GM23338 (cell line): ENCODE measurements around the gene IGSF21. TPM values are rescaled to one million over a fixed set of nuclear protein-coding genes. Genes with fewer than 3 reads are reported as not detected.

Experiments used
- ATAC-seq: fragments of 200-7000 bp; cut with Tn5 transposase; 3 replicates; pipeline ENCODE4 v1.9.1; 2020
- DNase-seq: peaks from one replicate; pipeline ENCODE4 v3.0.0-alpha.2; 2015; ENCODE audit warnings: low spot score
- H2AFZ ChIP-seq: fragments of 200-600 bp; sonication (generic); 2 replicates; pipeline ENCODE4 v1.8.0; 2016; ENCODE audit warnings: antibody characterized with exemption, mild to moderate bottlenecking, moderate library complexity
- H3F3A ChIP-seq: fragments of 200-600 bp; sonication (generic); replicated peaks from 2 replicates; pipeline ENCODE4 v1.8.0; 2017; ENCODE audit warnings: antibody characterized with exemption, mixed run types, low read depth
- H3K27ac ChIP-seq: fragments of 200-600 bp; sonication (generic); 2 replicates; pipeline ENCODE4 v1.6.1; 2016; ENCODE audit warnings: low read depth
- H3K27me3 ChIP-seq: fragments of 200-600 bp; sonication (generic); 2 replicates; pipeline ENCODE4 v1.8.0; 2016; ENCODE audit warnings: mild to moderate bottlenecking, mixed run types, moderate library complexity; ENCODE audit not compliant: insufficient read depth
- H3K36me3 ChIP-seq: fragments of 200-600 bp; sonication (generic); 2 replicates; pipeline ENCODE4 v1.8.0; 2016; ENCODE audit warnings: mild to moderate bottlenecking; ENCODE audit not compliant: insufficient read depth
- H3K4me1 ChIP-seq: fragments of 200-600 bp; sonication (generic); 2 replicates; pipeline ENCODE4 v1.8.0; 2016; ENCODE audit warnings: mild to moderate bottlenecking, moderate library complexity; ENCODE audit not compliant: insufficient read depth
- H3K4me2 ChIP-seq: fragments of 200-600 bp; sonication (generic); 2 replicates; pipeline ENCODE4 v1.7.1; 2017; ENCODE audit warnings: mixed run types
- H3K4me3 ChIP-seq: fragments of 200-600 bp; sonication (generic); 2 replicates; pipeline ENCODE4 v1.6.1; 2016; ENCODE audit warnings: mixed run types
- H3K79me2 ChIP-seq: fragments of 200-600 bp; sonication (generic); replicated peaks from 2 replicates; pipeline ENCODE4 v1.8.0; 2017; ENCODE audit warnings: mild to moderate bottlenecking; ENCODE audit not compliant: insufficient read depth
- H3K9me2 ChIP-seq: fragments of 200-600 bp; sonication (generic); 2 replicates; pipeline ENCODE4 v1.8.0; 2017; ENCODE audit not compliant: insufficient read depth
- H4K20me1 ChIP-seq: fragments of 200-600 bp; sonication (generic); replicated peaks from 2 replicates; pipeline ENCODE4 v1.8.0; 2017; ENCODE audit warnings: mild to moderate bottlenecking; ENCODE audit not compliant: insufficient read depth
- H3K27ac Mint-ChIP-seq: 2 replicates; pipeline ENCODE4 v1.8.0; 2020; ENCODE audit warnings: inconsistent platforms, mild to moderate bottlenecking, moderate library complexity, mixed read lengths
- H3K27me3 Mint-ChIP-seq: 3 replicates; pipeline ENCODE4 v1.8.0; 2022; ENCODE audit warnings: low read depth, mild to moderate bottlenecking, moderate library complexity, mixed read lengths, inconsistent platforms; ENCODE audit not compliant: insufficient read depth, poor library complexity
- H3K36me3 Mint-ChIP-seq: 3 replicates; pipeline ENCODE4 v1.8.0; 2021; ENCODE audit warnings: low read depth, mild to moderate bottlenecking, inconsistent platforms, moderate library complexity, mixed read lengths
- H3K4me1 Mint-ChIP-seq: 3 replicates; pipeline ENCODE4 v1.8.0; 2020; ENCODE audit warnings: mild to moderate bottlenecking, inconsistent platforms, mixed read lengths
- H3K4me3 Mint-ChIP-seq: 3 replicates; pipeline ENCODE4 v1.8.0; 2021; ENCODE audit warnings: moderate library complexity, mild to moderate bottlenecking, inconsistent platforms, mixed read lengths
- H3K9me3 Mint-ChIP-seq: 3 replicates; pipeline ENCODE4 v1.8.0; 2020; ENCODE audit warnings: moderate library complexity, mild to moderate bottlenecking, inconsistent platforms, mixed read lengths
- CREB1 ChIP-seq: fragments of 250-450 bp; sonication (Bioruptor Pico); IDR thresholded peaks from 2 replicates; pipeline ENCODE4 v1.5.0; 2020; ENCODE audit warnings: low read depth, mild to moderate bottlenecking, moderate library complexity
- EZH2 ChIP-seq: fragments of 200-600 bp; sonication (generic); IDR thresholded peaks from one replicate; pipeline ENCODE4 v1.8.0; 2017; ENCODE audit warnings: antibody characterized with exemption, mild to moderate bottlenecking, low read depth; ENCODE audit not compliant: unreplicated experiment
- JUNB ChIP-seq: IDR thresholded peaks from one replicate; pipeline ENCODE4 v1.6.1; 2016; ENCODE audit warnings: antibody characterized with exemption; ENCODE audit not compliant: unreplicated experiment
- NANOG ChIP-seq: IDR thresholded peaks from 2 replicates; pipeline ENCODE4 v1.6.1; 2016; ENCODE audit warnings: antibody characterized with exemption, borderline replicate concordance
- POLR2AphosphoS5 ChIP-seq: IDR thresholded peaks from 2 replicates; pipeline ENCODE4 v1.6.1; 2016; ENCODE audit warnings: antibody characterized with exemption, low read depth
- STAT1 ChIP-seq: IDR thresholded peaks from one replicate; pipeline ENCODE4 v1.6.1; 2016; ENCODE audit warnings: antibody characterized with exemption; ENCODE audit not compliant: unreplicated experiment
- ZNF114 ChIP-seq: fragments of 250-450 bp; sonication (Bioruptor Pico); IDR thresholded peaks from 2 replicates; pipeline ENCODE4 v1.5.0; 2020; ENCODE audit warnings: mild to moderate bottlenecking, moderate library complexity
- ZNF331 ChIP-seq: fragments of 250-450 bp; sonication (Bioruptor Pico); IDR thresholded peaks from 2 replicates; pipeline ENCODE4 v1.5.0; 2020; ENCODE audit warnings: low read depth, mild to moderate bottlenecking, moderate library complexity
- polyA plus RNA-seq: library from polyadenylated mRNA; unstranded; fragments of >200 nt; fragmentation: Nextera tagmentation; extraction: Ambion mirVana; gene quantifications from 2 replicates; pipeline ENCODE4 v1.2.1, GENCODE V29; 2016
- total RNA-seq: library from RNA; depleted of rRNA; stranded (reverse); fragments of >200 nt; shearing (Covaris generic); gene quantifications from 2 replicates; pipeline ENCODE4 v1.2.3, GENCODE V29; 2014
- TF ChIP-seq, protein P1 (sequence below): IDR thresholded peaks from one replicate; pipeline ENCODE4 v1.6.1; 2018; ENCODE audit warnings: antibody characterized with exemption; ENCODE audit not compliant: unreplicated experiment
- TF ChIP-seq, protein P2 (sequence below), 2 experiments: fragments of 200-600 bp in 1 of 2; sonication (generic) in 1 of 2; conservative IDR thresholded peaks; 2 replicates each; pipeline versions ENCODE4 v1.5.1 to v1.6.1; 2016 to 2017; ENCODE audit warnings: antibody characterized with exemption in 2 of 2, low read depth in 2 of 2, mild to moderate bottlenecking in 2 of 2, moderate library complexity in 1 of 2
- TF ChIP-seq, protein P3 (sequence below): IDR thresholded peaks from 2 replicates; pipeline ENCODE4 v1.6.1; 2016; ENCODE audit warnings: antibody characterized with exemption
- TF ChIP-seq, protein P4 (sequence below): fragments of 250-450 bp; sonication (Bioruptor Pico); IDR thresholded peaks from 2 replicates; pipeline ENCODE4 v1.5.0; 2020; ENCODE audit warnings: mild to moderate bottlenecking, moderate library complexity

IGSF21 gene
- total and polyA plus RNA-seq, 2 experiments from 2014 or later, result 15.6 to 15.7 TPM

DNA sequence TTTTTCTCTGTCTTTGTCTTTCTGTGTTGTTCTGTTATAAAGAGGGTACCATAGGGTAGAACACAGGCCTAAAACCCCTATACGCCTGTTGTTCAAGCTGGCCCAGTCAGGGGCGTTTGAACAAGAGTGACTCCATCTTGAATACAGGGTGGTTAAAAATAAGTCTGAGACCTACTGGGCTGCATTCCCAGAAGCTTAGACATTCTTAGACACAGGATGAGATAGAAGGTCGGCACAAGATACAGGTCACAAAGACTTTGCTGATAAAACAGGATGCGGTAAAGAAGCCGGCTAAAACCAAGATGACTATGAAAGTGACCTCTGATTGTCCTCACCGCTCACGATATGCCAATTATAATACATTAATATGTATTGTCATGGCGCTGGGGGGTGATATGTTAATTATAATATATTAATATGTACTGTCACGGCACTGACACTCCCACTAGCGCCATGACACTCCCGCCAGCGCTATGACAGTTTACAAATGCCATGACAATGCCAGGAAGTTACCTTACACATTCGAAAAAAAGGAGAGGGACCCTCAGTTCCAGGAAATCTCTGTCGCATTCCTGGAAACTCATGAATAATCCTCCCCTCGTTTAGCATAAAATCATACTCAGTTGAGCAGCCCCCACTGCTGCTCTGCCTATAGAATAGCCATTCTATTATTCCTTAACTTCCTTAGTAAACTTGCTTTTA is 314.6 kb downstream of the IGSF21 start (continued):
- TF ChIP-seq ZNF331 (CRISPR knock-in tag), result no peak
- no peak for TF ChIP-seq CREB1 (CRISPR knock-in tag)
- TF ChIP-seq, protein P1, sequence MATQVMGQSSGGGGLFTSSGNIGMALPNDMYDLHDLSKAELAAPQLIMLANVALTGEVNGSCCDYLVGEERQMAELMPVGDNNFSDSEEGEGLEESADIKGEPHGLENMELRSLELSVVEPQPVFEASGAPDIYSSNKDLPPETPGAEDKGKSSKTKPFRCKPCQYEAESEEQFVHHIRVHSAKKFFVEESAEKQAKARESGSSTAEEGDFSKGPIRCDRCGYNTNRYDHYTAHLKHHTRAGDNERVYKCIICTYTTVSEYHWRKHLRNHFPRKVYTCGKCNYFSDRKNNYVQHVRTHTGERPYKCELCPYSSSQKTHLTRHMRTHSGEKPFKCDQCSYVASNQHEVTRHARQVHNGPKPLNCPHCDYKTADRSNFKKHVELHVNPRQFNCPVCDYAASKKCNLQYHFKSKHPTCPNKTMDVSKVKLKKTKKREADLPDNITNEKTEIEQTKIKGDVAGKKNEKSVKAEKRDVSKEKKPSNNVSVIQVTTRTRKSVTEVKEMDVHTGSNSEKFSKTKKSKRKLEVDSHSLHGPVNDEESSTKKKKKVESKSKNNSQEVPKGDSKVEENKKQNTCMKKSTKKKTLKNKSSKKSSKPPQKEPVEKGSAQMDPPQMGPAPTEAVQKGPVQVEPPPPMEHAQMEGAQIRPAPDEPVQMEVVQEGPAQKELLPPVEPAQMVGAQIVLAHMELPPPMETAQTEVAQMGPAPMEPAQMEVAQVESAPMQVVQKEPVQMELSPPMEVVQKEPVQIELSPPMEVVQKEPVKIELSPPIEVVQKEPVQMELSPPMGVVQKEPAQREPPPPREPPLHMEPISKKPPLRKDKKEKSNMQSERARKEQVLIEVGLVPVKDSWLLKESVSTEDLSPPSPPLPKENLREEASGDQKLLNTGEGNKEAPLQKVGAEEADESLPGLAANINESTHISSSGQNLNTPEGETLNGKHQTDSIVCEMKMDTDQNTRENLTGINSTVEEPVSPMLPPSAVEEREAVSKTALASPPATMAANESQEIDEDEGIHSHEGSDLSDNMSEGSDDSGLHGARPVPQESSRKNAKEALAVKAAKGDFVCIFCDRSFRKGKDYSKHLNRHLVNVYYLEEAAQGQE, result no peak
- TF ChIP-seq JUNB, result no peak
- TF ChIP-seq EZH2, result no peak
- TF ChIP-seq POLR2AphosphoS5, result no peak
- TF ChIP-seq, protein P2, sequence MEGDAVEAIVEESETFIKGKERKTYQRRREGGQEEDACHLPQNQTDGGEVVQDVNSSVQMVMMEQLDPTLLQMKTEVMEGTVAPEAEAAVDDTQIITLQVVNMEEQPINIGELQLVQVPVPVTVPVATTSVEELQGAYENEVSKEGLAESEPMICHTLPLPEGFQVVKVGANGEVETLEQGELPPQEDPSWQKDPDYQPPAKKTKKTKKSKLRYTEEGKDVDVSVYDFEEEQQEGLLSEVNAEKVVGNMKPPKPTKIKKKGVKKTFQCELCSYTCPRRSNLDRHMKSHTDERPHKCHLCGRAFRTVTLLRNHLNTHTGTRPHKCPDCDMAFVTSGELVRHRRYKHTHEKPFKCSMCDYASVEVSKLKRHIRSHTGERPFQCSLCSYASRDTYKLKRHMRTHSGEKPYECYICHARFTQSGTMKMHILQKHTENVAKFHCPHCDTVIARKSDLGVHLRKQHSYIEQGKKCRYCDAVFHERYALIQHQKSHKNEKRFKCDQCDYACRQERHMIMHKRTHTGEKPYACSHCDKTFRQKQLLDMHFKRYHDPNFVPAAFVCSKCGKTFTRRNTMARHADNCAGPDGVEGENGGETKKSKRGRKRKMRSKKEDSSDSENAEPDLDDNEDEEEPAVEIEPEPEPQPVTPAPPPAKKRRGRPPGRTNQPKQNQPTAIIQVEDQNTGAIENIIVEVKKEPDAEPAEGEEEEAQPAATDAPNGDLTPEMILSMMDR (conservative IDR thresholded peaks at IDR 0.05; ENCODE audit: low read depth in 2 of 2), result no peak
- TF ChIP-seq, protein P3, sequence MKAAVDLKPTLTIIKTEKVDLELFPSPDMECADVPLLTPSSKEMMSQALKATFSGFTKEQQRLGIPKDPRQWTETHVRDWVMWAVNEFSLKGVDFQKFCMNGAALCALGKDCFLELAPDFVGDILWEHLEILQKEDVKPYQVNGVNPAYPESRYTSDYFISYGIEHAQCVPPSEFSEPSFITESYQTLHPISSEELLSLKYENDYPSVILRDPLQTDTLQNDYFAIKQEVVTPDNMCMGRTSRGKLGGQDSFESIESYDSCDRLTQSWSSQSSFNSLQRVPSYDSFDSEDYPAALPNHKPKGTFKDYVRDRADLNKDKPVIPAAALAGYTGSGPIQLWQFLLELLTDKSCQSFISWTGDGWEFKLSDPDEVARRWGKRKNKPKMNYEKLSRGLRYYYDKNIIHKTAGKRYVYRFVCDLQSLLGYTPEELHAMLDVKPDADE, result no peak
- no peak for TF ChIP-seq ZNF114 (CRISPR knock-in tag)
- no peak for TF ChIP-seq STAT1

DNA sequence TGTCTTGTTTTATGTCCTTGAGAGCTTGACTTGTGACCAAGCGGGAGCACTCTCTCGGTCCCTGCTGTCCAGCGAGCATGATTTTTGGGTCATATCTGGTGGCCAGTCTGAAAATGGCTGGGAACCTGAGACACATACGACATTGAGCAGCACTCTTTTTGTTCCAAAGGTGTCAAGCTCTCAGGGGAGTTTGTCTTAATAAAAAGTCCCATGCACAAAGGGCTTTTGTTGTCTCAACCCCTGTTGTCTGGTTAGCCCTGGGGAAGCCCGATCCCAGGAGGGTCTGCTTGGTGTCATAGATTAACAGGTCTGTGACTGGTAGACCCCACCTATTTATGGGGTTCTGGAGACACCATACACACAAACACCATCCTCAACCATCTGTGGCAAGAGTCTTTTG is 315.4 kb downstream of the IGSF21 start:
- H3K4me3 Mint-ChIP-seq, result no peak overlapping the region
- TF ChIP-seq JUNB (no peak), NANOG (no peak)
- TF ChIP-seq, protein P4, sequence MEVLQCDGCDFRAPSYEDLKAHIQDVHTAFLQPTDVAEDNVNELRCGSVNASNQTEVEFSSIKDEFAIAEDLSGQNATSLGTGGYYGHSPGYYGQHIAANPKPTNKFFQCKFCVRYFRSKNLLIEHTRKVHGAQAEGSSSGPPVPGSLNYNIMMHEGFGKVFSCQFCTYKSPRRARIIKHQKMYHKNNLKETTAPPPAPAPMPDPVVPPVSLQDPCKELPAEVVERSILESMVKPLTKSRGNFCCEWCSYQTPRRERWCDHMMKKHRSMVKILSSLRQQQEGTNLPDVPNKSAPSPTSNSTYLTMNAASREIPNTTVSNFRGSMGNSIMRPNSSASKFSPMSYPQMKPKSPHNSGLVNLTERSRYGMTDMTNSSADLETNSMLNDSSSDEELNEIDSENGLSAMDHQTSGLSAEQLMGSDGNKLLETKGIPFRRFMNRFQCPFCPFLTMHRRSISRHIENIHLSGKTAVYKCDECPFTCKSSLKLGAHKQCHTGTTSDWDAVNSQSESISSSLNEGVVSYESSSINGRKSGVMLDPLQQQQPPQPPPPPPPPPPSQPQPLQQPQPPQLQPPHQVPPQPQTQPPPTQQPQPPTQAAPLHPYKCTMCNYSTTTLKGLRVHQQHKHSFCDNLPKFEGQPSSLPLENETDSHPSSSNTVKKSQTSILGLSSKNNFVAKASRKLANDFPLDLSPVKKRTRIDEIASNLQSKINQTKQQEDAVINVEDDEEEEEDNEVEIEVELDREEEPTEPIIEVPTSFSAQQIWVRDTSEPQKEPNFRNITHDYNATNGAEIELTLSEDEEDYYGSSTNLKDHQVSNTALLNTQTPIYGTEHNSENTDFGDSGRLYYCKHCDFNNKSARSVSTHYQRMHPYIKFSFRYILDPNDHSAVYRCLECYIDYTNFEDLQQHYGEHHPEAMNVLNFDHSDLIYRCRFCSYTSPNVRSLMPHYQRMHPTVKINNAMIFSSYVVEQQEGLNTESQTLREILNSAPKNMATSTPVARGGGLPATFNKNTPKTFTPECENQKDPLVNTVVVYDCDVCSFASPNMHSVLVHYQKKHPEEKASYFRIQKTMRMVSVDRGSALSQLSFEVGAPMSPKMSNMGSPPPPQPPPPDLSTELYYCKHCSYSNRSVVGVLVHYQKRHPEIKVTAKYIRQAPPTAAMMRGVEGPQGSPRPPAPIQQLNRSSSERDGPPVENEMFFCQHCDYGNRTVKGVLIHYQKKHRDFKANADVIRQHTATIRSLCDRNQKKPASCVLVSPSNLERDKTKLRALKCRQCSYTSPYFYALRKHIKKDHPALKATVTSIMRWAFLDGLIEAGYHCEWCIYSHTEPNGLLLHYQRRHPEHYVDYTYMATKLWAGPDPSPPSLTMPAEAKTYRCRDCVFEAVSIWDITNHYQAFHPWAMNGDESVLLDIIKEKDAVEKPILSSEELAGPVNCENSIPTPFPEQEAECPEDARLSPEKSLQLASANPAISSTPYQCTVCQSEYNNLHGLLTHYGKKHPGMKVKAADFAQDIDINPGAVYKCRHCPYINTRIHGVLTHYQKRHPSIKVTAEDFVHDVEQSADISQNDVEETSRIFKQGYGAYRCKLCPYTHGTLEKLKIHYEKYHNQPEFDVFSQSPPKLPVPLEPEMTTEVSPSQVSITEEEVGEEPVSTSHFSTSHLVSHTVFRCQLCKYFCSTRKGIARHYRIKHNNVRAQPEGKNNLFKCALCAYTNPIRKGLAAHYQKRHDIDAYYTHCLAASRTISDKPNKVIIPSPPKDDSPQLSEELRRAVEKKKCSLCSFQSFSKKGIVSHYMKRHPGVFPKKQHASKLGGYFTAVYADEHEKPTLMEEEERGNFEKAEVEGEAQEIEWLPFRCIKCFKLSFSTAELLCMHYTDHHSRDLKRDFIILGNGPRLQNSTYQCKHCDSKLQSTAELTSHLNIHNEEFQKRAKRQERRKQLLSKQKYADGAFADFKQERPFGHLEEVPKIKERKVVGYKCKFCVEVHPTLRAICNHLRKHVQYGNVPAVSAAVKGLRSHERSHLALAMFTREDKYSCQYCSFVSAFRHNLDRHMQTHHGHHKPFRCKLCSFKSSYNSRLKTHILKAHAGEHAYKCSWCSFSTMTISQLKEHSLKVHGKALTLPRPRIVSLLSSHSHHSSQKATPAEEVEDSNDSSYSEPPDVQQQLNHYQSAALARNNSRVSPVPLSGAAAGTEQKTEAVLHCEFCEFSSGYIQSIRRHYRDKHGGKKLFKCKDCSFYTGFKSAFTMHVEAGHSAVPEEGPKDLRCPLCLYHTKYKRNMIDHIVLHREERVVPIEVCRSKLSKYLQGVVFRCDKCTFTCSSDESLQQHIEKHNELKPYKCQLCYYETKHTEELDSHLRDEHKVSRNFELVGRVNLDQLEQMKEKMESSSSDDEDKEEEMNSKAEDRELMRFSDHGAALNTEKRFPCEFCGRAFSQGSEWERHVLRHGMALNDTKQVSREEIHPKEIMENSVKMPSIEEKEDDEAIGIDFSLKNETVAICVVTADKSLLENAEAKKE (CRISPR knock-in tag), result no peak

More for the DNA sequence above, 315.4 kb downstream of the IGSF21 start:
- H3K9me2 ChIP-seq, result 0 out of 2 replicates have a peak, but pooled peaks cover 8% of the 10 kb centered on the region
- peaks cover 25% of the 10 kb centered on the region for H3K4me1 ChIP-seq
- H3K4me1 Mint-ChIP-seq, result peaks cover 35% of the 10 kb centered on the region
- H2AFZ ChIP-seq, result no peak overlapping the region
- peaks cover 10% of the 10 kb centered on the region for H3K9me3 Mint-ChIP-seq
- peaks cover 4% of the 10 kb centered on the region for H3K27me3 Mint-ChIP-seq
- H3F3A ChIP-seq, result peaks cover 6% of the 10 kb centered on the region
- H4K20me1 ChIP-seq, result no peaks in the 10 kb centered on the region
- H3K27ac Mint-ChIP-seq, result no peak overlapping the region
- no peaks in the 10 kb centered on the region for H3K36me3 ChIP-seq
- H3K27me3 ChIP-seq, result no peaks in the 10 kb centered on the region
- H3K4me2 ChIP-seq, result no peak overlapping the region
- H3K4me3 ChIP-seq, result no peak overlapping the region
- ATAC-seq (no peak), DNase-seq (no peak)
- peaks cover 4% of the 10 kb centered on the region; the same call in 2 of the 3 replicates for H3K36me3 Mint-ChIP-seq
- H3K27ac ChIP-seq, result no peak overlapping the region
- no peaks in the 10 kb centered on the region for H3K79me2 ChIP-seq
